ENCODE results near the gene FRMD4A. TPM values are rescaled to one million over a fixed set of nuclear protein-coding genes. Genes with fewer than 3 reads are reported as not detected.

FRMD4A gene
- total RNA-seq, 2 experiments from 2014 or later: 0.17 TPM; not detected in 1

DNA sequence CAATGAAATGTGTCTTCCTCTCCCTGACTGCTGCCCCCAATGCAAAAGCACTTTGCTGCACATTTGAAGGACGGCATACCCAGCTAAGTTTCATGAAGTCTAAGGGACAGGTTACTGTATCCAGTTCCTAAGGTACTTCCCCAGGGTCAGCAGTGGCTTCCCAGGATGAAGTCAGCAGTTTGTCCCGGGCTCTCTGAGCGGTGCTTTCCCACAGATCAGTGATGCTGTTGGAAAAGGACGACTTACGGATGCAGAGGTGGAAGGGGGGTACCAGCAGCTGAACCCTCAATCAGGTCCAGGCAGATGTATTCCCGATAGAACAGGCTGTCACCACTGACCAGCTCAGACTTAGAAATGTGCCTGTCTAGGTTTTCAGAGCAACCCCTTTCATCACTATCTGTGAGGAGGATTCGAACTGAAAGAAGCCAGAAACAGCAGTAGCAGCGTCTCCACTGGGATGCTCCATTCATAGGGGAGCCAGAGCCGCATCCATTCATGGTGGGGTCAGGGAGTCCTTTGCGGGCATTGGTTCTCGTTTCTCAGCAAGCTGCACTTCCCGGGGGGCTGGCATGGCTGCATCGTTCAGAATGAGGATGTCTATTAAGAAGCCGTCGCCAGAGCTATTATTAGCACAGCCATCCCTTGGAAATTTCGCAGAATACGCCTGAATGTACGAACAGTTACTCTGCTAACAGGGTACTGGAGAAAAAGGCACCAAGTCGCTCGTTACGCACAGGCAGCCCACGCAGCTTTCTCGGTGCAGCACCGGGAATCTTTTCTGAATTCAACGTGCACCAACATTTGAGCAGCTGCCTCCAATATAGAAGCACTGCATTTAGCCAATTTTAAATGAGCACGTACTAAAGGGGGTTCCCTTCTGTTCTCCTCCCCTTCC is 440.2 kb downstream of the FRMD4A start:
- no peak overlapping the region for H3K4me3 ChIP-seq (ENCODE audit: low read depth, low read length, poor library complexity, severe bottlenecking)
- H3K4me2 ChIP-seq (ENCODE audit: low read length): no peak overlapping the region
- H3K9me3 ChIP-seq (ENCODE audit: low read length): no peaks in the 10 kb centered on the region
- H3K4me1 ChIP-seq (ENCODE audit: insufficient read depth, low read length, poor library complexity, severe bottlenecking): no peaks in the 10 kb centered on the region
- POLR2A ChIA-PET: no interaction called here
- no peaks in the 10 kb centered on the region for H3K36me3 ChIP-seq (ENCODE audit: insufficient read depth, low read length)
- no peak for DNase-seq (ENCODE audit: low spot score)
- no peak for TF ChIP-seq EZH2phosphoT487 (IDR thresholded peaks at IDR 0.05; ENCODE audit: borderline replicate concordance, low read depth, low read length)
- TF ChIP-seq, protein P1, sequence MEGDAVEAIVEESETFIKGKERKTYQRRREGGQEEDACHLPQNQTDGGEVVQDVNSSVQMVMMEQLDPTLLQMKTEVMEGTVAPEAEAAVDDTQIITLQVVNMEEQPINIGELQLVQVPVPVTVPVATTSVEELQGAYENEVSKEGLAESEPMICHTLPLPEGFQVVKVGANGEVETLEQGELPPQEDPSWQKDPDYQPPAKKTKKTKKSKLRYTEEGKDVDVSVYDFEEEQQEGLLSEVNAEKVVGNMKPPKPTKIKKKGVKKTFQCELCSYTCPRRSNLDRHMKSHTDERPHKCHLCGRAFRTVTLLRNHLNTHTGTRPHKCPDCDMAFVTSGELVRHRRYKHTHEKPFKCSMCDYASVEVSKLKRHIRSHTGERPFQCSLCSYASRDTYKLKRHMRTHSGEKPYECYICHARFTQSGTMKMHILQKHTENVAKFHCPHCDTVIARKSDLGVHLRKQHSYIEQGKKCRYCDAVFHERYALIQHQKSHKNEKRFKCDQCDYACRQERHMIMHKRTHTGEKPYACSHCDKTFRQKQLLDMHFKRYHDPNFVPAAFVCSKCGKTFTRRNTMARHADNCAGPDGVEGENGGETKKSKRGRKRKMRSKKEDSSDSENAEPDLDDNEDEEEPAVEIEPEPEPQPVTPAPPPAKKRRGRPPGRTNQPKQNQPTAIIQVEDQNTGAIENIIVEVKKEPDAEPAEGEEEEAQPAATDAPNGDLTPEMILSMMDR (conservative IDR thresholded peaks at IDR 0.05; ENCODE audit: low read length): no peak
- BruUV-seq (replicated peaks): no TSS peak
- intact Hi-C loops (cut with micrococcal nuclease; ENCODE audit: unreplicated experiment): no loop called here
- no peaks in the 10 kb centered on the region for H4K20me1 ChIP-seq (ENCODE audit: insufficient read depth, low read length)
- no peak overlapping the region for H2AFZ ChIP-seq (ENCODE audit: low read length)
- no peak overlapping the region for H3K27ac ChIP-seq (ENCODE audit: low read depth, low read length, poor library complexity, severe bottlenecking)
- no peaks in the 10 kb centered on the region for H3K9me2 ChIP-seq (ENCODE audit: insufficient read depth, low read length)
- CTCF ChIA-PET (ENCODE audit: unreplicated experiment): no interaction called here
- H3K79me2 ChIP-seq (ENCODE audit: insufficient read depth, low read depth, low read length): no peaks in the 10 kb centered on the region

DNA sequence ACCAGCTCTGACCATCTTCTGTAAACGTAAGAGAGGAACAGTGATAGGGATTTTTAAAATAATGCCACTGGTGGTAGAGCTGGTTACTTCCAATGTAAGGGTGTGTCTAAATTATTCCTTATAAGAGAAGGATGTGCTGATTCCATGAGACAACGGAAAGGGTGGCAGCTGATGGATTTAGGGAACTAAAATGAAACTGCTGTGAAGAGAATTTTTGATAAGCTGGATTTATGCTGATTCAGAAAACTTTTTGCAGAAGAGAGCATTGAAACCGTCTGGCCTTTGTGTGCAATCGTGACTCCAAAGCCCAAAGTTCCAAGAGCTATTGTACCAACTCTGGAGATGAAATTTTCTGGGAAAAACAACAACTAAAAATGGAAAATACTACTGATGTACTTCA is 443.0 kb downstream of the FRMD4A start:
- Histone ChIP-seq H3K4me1 (ENCODE audit: insufficient read depth, low read length, poor library complexity, severe bottlenecking) (no peaks in the 10 kb centered on the region), H3K4me2 (ENCODE audit: low read length) (no peak overlapping the region), H3K36me3 (ENCODE audit: insufficient read depth, low read length) (no peaks in the 10 kb centered on the region), H3K9me2 (ENCODE audit: insufficient read depth, low read length) (no peaks in the 10 kb centered on the region), H2AFZ (ENCODE audit: low read length) (no peak overlapping the region), H3K4me3 (ENCODE audit: low read depth, low read length, poor library complexity, severe bottlenecking) (no peak overlapping the region), H4K20me1 (ENCODE audit: insufficient read depth, low read length) (no peaks in the 10 kb centered on the region), H3K9me3 (ENCODE audit: low read length) (no peaks in the 10 kb centered on the region), H3K79me2 (ENCODE audit: insufficient read depth, low read depth, low read length) (no peaks in the 10 kb centered on the region), H3K27ac (ENCODE audit: low read depth, low read length, poor library complexity, severe bottlenecking) (no peak overlapping the region)
- intact Hi-C loops (cut with micrococcal nuclease; ENCODE audit: unreplicated experiment): no loop called here
- no peak for TF ChIP-seq EZH2phosphoT487 (IDR thresholded peaks at IDR 0.05; ENCODE audit: borderline replicate concordance, low read depth, low read length)
- TF ChIP-seq, protein P1 (conservative IDR thresholded peaks at IDR 0.05; ENCODE audit: low read length): no peak
- no peak for DNase-seq (ENCODE audit: low spot score)
- no TSS peak for BruUV-seq (replicated peaks)
- ChIA-PET CTCF (ENCODE audit: unreplicated experiment) (no interaction called here), POLR2A (no interaction called here)
